Lung (tissue), 12 donors: ENCODE measurements around the gene SERINC3. TPM values are rescaled to one million over a fixed set of nuclear protein-coding genes. Genes with fewer than 3 reads are reported as not detected.

Experiments
- ATAC-seq: fragments of 200-7000 bp; cut with Tn5 transposase; one replicate; pipeline ENCODE4 v1.9.1; 2020; ENCODE audit warnings: moderate number of reproducible peaks; ENCODE audit not compliant: insufficient read depth, low FRiP score
- DNase-seq, 3 donors: peaks; one replicate each; pipeline ENCODE4 v3.0.0-alpha.2; 2013 to 2017
- H3K27ac ChIP-seq, 2 donors: one replicate each; pipeline ENCODE4 v1.5.1; 2013; ENCODE audit warnings: mild to moderate bottlenecking in 2 of 2, moderate library complexity in 2 of 2, control low read depth in 1 of 2, inconsistent platforms in 1 of 2, low read depth in 1 of 2, low read length in 1 of 2
- H3K27me3 ChIP-seq, 3 donors: one replicate each; pipeline ENCODE4 v1.5.1; 2013; ENCODE audit warnings: low read length in 2 of 3; ENCODE audit not compliant: control insufficient read depth in 3 of 3, insufficient read depth in 3 of 3
- H3K36me3 ChIP-seq, 4 donors: one replicate each; pipeline ENCODE4 v1.5.1; 2013; ENCODE audit warnings: low read length in 4 of 4, mild to moderate bottlenecking in 1 of 4, moderate library complexity in 1 of 4; ENCODE audit not compliant: control insufficient read depth in 4 of 4, insufficient read depth in 4 of 4
- H3K4me1 ChIP-seq, 5 donors: one replicate each; pipeline ENCODE4 v1.5.1; 2013; ENCODE audit warnings: low read length in 5 of 5, mild to moderate bottlenecking in 2 of 5, moderate library complexity in 1 of 5; ENCODE audit not compliant: control insufficient read depth in 5 of 5, insufficient read depth in 5 of 5
- H3K4me3 ChIP-seq: one replicate; pipeline ENCODE4 v1.5.1; 2013; ENCODE audit warnings: mild to moderate bottlenecking, control low read depth, moderate library complexity
- H3K9ac ChIP-seq, 2 donors: one replicate each; pipeline ENCODE4 v1.5.1; 2013; ENCODE audit warnings: low read length in 2 of 2, control low read depth in 1 of 2; ENCODE audit not compliant: insufficient read depth in 1 of 2
- H3K9me3 ChIP-seq, 4 donors: one replicate each; pipeline ENCODE4 v1.5.1; 2013; ENCODE audit warnings: low read length in 3 of 4, mild to moderate bottlenecking in 1 of 4, moderate library complexity in 1 of 4; ENCODE audit not compliant: control insufficient read depth in 4 of 4, insufficient read depth in 3 of 4
- CTCF ChIP-seq: IDR thresholded peaks from 2 replicates; pipeline ENCODE4 v1.5.1; 2012; ENCODE audit warnings: mild to moderate bottlenecking; ENCODE audit errors: control extremely low read depth, extremely low read depth
- WGBS, 2 donors: extraction: QIAGEN DNeasy Blood & Tissue Kit; methylation state at CpG; one replicate each; pipeline ENCODE4 v1.1.7; 2013; 5-methylcytosine and 5-hydroxymethylcytosine counted together
- polyA plus RNA-seq, 2 donors: library from polyadenylated mRNA; stranded (reverse); fragments of 200-250 nt; gene quantifications; one replicate each; pipeline ENCODE4 v1.2.1, GENCODE V29; 2013
- total RNA-seq, 2 donors: library from RNA; depleted of rRNA in 1 of 2; stranded (reverse); fragments of >200 nt in 1 of 2; gene quantifications; one replicate each; pipeline ENCODE4 v1.2.1, GENCODE V29; 2014 to 2021
- donor health status: control.
- donor health status: control.
- donor health status: Bipolar disorder and iron deficiency.
- donor health status: healthy.
- donor health status: DM: yes; HTN: yes; CAD: no.

Gene SERINC3
- total and polyA plus RNA-seq, 4 donors = 36.7 to 83.9 (median 76.3) TPM

- no peak for DNase-seq
- Histone ChIP-seq H3K27me3 (no peaks in the 10 kb centered on the region), H3K9me3 (no peaks in the 10 kb centered on the region), H3K9ac (no peak overlapping the region), H3K4me3 (no peak overlapping the region), H3K4me1 (peaks cover 0 to 1% (median 0%) of the 10 kb centered on the region in 5 donors), H3K27ac (no peak overlapping the region), H3K36me3 (peaks cover 24 to 35% (median 29%) of the 10 kb centered on the region in 4 donors)
- no peak for TF ChIP-seq CTCF
- 90 to 96% methylated on average over 9 of the region's 9 CpGs for WGBS, 2 donors
- no peak for ATAC-seq
Observed at GRCh38 chr20:44489223-44489622, 32.6 kb downstream of the SERINC3 start.

- H3K27ac ChIP-seq = no peak overlapping the region
- DNase-seq (no peak), ATAC-seq (no peak)
- no peak overlapping the region for H3K9ac ChIP-seq
- H3K4me3 ChIP-seq = no peak overlapping the region
- peaks cover 24 to 32% (median 28%) of the 10 kb centered on the region in 4 donors for H3K36me3 ChIP-seq
- TF ChIP-seq CTCF = no peak
- H3K4me1 ChIP-seq = peaks cover 0 to 3% (median 0%) of the 10 kb centered on the region in 5 donors
- H3K9me3 ChIP-seq = no peaks in the 10 kb centered on the region
- H3K27me3 ChIP-seq = no peaks in the 10 kb centered on the region
- 93% methylated on average over 5 of the region's 5 CpGs for WGBS, 2 donors
Observed at GRCh38 chr20:44488551-44488950, 33.3 kb downstream of the SERINC3 start.

DNA sequence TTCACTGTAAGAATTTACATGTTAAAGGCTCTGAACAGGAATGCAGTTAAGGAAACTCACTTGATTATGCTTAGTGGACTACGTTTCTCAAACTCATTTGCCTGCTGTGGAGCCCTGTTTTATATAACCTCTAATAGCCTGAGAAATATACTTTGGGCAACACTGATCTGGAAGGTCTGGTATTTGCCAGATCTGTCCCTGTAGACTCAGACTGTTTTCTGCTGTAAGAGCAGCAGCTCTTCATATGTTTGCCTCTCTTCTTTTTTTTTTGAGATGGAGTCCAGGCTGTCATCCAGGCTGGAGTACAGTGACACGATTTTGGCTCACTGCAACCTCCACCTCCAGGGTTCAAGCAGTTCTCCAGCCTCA, 36.1 kb downstream of the SERINC3 start:
- WGBS, 2 donors = 83 to 84% methylated on average over 2 of the region's 2 CpGs

More for the DNA sequence above, 36.1 kb downstream of the SERINC3 start:
- peaks cover 0 to 1% (median 0%) of the 10 kb centered on the region in 5 donors for H3K4me1 ChIP-seq
- H3K27ac ChIP-seq = no peak overlapping the region
- no peak overlapping the region for H3K4me3 ChIP-seq
- peaks cover 22 to 37% (median 29%) of the 10 kb centered on the region in 4 donors for H3K36me3 ChIP-seq
- DNase-seq = no peak
- no peak for TF ChIP-seq CTCF
- H3K9ac ChIP-seq = no peak overlapping the region
- H3K27me3 ChIP-seq = no peaks in the 10 kb centered on the region
- no peak for ATAC-seq
- no peaks in the 10 kb centered on the region for H3K9me3 ChIP-seq
